Measurements from ENCODE around the gene INHBC. TPM values are rescaled to one million over a fixed set of nuclear protein-coding genes. Genes with fewer than 3 reads are reported as not detected.

INHBC gene
- total and polyA plus RNA-seq, 7 donors, result 0.05 to 0.21 (median 0.18) TPM; not detected in 4

- 2 to 11% (median 4%) methylated on average over 3 to 35 of the region's 36 CpGs for WGBS, 3 donors
- Histone ChIP-seq H3K9me3 (no peaks in the 10 kb centered on the region), H3K36me3 (ENCODE audit: insufficient read depth in 1 of 2, low read depth in 1 of 2) (no peaks in the 10 kb centered on the region), H3K27ac (peak within 1 kb of the TSS; percentile 61), H3K27me3 (ENCODE audit: insufficient read depth in 3 of 3, low read length in 2 of 3) (peaks cover 0 to 8% (median 6%) of the 10 kb centered on the region in 3 donors), H3K4me3 (peak within 1 kb of the TSS; percentile 77), H3K4me1 (peaks cover 35% of the 10 kb centered on the region)
- TF ChIP-seq, protein P1, sequence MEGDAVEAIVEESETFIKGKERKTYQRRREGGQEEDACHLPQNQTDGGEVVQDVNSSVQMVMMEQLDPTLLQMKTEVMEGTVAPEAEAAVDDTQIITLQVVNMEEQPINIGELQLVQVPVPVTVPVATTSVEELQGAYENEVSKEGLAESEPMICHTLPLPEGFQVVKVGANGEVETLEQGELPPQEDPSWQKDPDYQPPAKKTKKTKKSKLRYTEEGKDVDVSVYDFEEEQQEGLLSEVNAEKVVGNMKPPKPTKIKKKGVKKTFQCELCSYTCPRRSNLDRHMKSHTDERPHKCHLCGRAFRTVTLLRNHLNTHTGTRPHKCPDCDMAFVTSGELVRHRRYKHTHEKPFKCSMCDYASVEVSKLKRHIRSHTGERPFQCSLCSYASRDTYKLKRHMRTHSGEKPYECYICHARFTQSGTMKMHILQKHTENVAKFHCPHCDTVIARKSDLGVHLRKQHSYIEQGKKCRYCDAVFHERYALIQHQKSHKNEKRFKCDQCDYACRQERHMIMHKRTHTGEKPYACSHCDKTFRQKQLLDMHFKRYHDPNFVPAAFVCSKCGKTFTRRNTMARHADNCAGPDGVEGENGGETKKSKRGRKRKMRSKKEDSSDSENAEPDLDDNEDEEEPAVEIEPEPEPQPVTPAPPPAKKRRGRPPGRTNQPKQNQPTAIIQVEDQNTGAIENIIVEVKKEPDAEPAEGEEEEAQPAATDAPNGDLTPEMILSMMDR (IDR thresholded peaks at IDR 0.05), result no peak
- DNase-seq, result no peak
- intact Hi-C loops (cut with DNase I), result loop anchor here (2.0 to 10.0 kb wide), 5 partner anchors 151 to 245 kb away; partner anchors contain the start of gene NXPH4 (in 1 of the 2)
- ATAC-seq, result no peak
These were observed 25.3 kb downstream of the INHBC start, which contains the start of gene GLI1 for GRCh38 chr12:57459750-57460467. TSS of gene GLI1 (plus strand) at chr12:57459785. CDS start at chr12:57463692, 3,907 bp downstream.

DNA sequence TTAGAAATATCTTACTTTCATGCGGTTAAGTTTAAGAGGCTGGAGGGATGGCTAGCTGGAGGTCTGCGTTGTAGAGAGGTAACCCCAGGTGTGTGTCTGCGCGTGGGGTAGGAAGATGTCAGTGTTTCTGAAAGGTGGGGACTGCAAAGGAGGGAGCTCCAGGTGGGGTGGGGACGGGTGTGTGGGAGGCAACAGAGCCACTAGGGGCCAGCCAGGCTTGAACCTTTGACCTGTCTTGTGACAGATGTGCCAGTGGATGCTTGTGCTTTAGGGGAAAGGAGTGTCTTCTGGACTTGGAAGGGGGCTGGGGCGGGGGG lies 25.8 kb downstream of the INHBC start:
- TF ChIP-seq, protein P1 (IDR thresholded peaks at IDR 0.05), result no peak
- Histone ChIP-seq H3K4me1 (peaks cover 30% of the 10 kb centered on the region), H3K27me3 (ENCODE audit: insufficient read depth in 3 of 3, low read length in 2 of 3) (peaks cover 0 to 8% (median 6%) of the 10 kb centered on the region in 3 donors), H3K9me3 (no peaks in the 10 kb centered on the region), H3K27ac (no peak overlapping the region), H3K36me3 (ENCODE audit: insufficient read depth in 1 of 2, low read depth in 1 of 2) (no peaks in the 10 kb centered on the region), H3K4me3 (peak overlapping the region; percentile 77)
- DNase-seq, result no peak
- intact Hi-C loops (cut with DNase I), result loop anchor here (5.0 to 10.0 kb wide), 3 partner anchors 162 to 246 kb away; partner anchors contain the start of gene NXPH4 (in 1 of the 2)
- no peak for ATAC-seq
- WGBS, 3 donors, result 6 to 17% (median 6%) methylated on average over 6 of the region's 6 CpGs

DNA sequence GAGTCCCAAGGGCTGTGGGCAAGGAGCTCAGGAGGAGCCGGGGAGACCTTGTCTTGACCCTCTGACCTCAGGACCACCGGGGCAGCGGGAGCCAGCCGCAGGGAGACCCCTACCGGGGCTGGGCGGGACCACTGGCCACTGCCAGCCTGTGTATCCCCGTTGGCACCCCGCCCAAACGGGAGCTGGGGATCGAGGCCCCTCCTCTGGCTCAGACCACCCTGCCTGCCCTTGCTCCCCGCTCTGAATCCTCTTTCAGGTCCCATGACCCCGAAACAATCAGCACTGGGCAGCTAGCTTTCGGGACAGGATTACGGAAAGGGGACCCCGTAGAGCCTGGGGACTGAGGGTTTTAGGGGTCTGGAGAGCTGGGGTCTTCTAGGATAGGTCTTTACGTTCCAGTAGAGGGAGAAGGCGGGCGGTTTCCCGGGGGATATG lies 26.3 kb downstream of the INHBC start:
- TF ChIP-seq, protein P1 (IDR thresholded peaks at IDR 0.05), result no peak
- peaks cover 25% of the 10 kb centered on the region for H3K4me1 ChIP-seq
- peak overlapping the region; percentile 77 for H3K4me3 ChIP-seq
- H3K9me3 ChIP-seq, result no peaks in the 10 kb centered on the region
- DNase-seq, result no peak
- no peaks in the 10 kb centered on the region for H3K36me3 ChIP-seq (ENCODE audit: insufficient read depth in 1 of 2, low read depth in 1 of 2)
- ATAC-seq, result no peak
- WGBS, 3 donors, result 3 to 4% (median 4%) methylated on average over 18 to 19 of the region's 19 CpGs
- H3K27me3 ChIP-seq (ENCODE audit: insufficient read depth in 3 of 3, low read length in 2 of 3), result peaks cover 0 to 8% (median 6%) of the 10 kb centered on the region in 3 donors
- intact Hi-C loops (cut with DNase I), result loop anchor here (5.0 to 10.0 kb wide), 3 partner anchors 161 to 246 kb away; partner anchors contain the start of gene NXPH4 (in 1 of the 2)
- no peak overlapping the region for H3K27ac ChIP-seq

DNA sequence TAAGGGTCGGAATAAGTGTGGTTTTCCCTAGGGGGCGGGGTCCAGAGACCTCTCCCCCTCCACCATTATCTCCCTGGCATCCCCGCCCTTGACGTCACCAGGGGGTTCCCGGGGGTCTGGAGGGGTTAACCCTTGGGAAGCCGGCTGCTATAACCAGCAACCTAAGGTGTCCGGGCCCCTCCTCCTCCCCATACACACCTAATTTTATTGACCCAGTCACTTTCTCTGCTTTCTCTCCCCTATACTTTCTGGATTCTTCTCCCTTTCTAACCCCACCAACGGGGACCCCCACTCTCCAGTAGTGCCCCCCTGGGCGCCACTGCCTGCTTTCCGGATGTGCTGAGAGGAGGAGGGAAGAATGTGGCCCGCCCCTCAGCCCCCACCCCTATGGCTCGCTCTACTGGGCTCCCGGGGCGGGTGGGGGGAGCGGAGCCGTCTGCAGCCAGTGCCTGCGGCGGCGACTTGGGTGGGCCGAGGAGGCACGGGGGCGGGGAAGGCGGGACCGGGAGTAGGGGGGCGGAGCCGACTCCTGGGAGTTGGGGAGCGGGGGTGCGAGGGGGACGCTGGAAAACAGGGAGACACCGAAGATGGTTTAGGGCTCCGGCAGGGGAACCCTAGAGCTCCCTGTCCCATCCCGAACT lies 26.8 kb downstream of the INHBC start:
- H3K9me3 ChIP-seq, result no peaks in the 10 kb centered on the region
- no peaks in the 10 kb centered on the region for H3K36me3 ChIP-seq (ENCODE audit: insufficient read depth in 1 of 2, low read depth in 1 of 2)
- H3K27ac ChIP-seq, result no peak overlapping the region
- WGBS, 3 donors, result 1 to 2% (median 1%) methylated on average over 29 to 32 of the region's 32 CpGs
- H3K4me1 ChIP-seq, result peaks cover 20% of the 10 kb centered on the region
- TF ChIP-seq, protein P1 (IDR thresholded peaks at IDR 0.05), result no peak
- peak in 1 of 4 donors; percentile 35 for ATAC-seq
- DNase-seq, result peak; percentile 58 to 73
- intact Hi-C loops (cut with DNase I), result loop anchor here (5.0 to 10.0 kb wide), 3 partner anchors 161 to 247 kb away; partner anchors contain the start of gene NXPH4 (in 1 of the 2)
- H3K27me3 ChIP-seq (ENCODE audit: insufficient read depth in 3 of 3, low read length in 2 of 3), result peaks cover 0 to 8% (median 6%) of the 10 kb centered on the region in 3 donors
- peak overlapping the region; percentile 77 for H3K4me3 ChIP-seq
